NOMO-1 (cell line): ENCODE measurements around the gene TET1.
"Not testable (repeated sequence)": the region's sequence is repeated elsewhere in the genome, so short reads cannot be mapped to it uniquely, and the experiment has no call there.

Source experiments
- DNase-seq, 2 experiments: peaks; one replicate each; lab custom pipeline; 2025; ENCODE audit not compliant: unreplicated experiment in 2 of 2; lab: John Stamatoyannopoulos, UW

Gene TET1

DNA sequence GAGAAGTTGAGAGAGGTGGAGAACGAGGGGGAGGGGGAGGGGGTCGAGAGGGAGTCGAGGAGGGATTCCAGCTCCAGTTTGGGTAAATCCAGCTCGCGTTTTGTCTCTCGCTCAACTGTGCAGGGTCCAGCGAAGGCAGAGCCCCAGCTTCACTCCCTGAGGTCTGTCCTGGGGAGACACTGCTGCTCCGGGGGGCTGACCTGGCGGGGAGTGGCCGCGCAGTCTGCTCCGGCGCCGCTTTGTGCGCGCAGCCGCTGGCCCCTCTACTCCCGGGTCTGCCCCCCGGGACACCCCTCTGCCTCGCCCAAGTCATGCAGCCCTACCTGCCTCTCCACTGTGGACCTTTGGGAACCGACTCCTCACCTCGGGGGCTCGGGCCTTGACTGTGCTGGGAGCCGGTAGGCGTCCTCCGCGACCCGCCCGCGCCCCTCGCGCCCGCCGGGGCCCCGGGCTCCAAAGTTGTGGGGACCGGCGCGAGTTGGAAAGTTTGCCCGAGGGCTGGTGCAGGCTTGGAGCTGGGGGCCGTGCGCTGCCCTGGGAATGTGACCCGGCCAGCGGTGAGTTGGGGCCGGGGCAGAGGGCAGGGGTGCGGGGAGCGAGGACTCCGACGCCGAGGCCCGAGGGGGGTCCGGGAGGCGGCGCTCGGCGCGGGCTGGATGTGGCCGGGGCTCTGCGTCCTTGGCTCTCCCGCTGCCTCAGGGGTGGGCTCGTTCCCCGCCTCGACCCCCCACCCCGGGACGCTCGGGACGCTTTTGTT is at the start of gene TET1:
TSS of gene TET1 (plus strand) at position 152 of the 757 bp plus-strand sequence. CDS start 12,002 bp downstream, outside the sequence.
- DNase-seq = peak; percentile 58 to 71

DNA sequence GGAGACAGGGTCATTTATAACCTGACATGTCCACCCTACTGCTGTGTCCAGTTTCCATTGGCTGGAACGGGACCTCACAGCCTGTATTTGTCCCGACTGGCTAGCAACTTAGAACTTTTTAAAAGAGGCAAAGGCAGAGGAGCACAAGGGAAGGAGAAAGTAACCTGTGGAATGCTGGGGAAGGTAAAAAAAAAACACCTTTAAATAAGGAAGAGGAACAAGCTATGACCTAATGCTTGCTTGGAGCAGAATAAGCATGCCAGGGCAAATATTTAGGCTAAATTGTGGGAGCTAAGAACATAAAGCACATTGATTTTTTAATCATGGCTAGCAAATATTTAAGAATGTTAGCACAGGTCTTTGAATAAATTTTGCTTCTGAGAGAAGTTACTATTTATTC is 43.9 kb upstream of the TET1 start:
- DNase-seq = not testable (repeated sequence)

DNA sequence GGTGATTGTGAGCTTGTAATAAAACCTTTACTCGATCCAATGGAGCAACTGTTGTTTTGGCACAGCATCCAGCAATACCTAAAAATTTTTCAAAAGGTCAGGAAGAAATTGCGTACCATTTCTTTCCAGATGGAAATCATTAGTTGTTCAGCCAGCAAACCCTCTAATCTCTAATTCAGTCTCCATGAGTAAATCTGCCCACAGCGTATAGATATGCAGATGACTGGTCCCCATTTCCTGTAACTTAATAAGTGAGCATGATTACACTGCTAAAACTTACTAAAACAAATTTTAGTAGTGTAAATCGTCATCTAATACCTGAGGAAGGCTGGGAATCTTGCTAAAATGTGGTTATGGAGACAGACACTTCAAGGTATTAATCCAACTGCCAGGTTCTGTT is 43.4 kb upstream of the TET1 start:
- no peak for DNase-seq

DNA sequence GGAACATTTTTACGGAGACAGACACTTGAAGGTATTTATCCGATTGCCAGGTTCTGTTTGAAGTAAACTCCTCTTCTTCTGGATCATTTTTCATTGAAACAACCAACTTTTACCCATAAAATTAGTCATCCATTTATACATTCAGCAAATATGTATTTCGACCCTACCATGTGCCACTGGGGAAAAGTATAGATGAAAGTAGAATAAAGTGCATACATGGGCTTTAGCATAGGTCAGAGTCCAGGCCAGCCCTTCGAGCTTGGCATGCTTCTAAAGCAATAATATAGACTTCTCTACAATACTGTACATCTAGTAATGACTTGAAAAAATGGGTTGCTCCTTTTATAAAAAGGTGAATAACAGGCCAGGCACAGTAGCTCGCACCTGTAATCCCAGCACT is 42.9 kb upstream of the TET1 start:
- DNase-seq = no peak

DNA sequence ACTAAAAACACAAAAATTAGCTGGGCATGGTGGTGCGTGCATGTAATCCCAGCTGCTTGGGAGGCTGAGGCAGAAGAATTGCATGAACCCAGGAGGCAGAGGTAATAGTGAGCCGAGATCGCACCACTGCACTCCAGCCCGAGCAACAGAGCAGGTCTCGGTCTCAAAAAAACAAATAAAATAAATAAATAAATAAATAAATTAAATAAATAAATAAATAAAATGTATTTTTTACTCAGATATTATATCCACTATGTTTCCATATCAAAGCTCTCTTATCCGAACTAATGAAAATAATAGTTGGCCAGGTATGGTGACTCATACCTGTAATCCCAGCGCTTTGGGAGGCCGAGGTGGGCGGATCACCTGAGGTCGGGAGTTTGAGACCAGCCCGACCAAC is 41.5 kb upstream of the TET1 start:
- DNase-seq = not testable (repeated sequence)

DNA sequence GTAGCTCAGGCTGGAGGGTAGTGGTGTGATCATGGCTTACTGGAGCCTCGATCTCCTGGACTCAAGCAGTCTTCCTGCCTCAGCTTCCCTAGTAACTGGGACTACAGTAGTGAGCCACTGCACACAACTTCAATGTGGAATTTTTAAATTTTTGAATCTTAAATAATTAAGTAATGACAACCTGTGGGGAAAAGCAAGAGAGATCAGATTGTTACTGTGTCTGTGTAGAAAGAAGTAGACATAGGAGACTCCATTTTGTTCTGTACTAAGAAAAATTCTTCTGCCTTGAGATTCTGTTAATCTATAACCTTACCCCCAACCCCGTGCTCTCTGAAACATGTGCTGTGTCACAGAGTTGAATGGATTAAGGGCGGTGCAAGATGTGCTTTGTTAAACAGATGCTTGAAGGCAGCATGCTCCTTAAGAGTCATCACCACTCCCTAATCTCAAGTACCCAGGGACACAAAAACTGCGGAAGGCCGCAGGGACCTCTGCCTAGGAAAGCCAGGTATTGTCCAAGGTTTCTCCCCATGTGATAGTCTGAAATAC is 34.6 kb upstream of the TET1 start:
- not testable (repeated sequence) for DNase-seq

DNA sequence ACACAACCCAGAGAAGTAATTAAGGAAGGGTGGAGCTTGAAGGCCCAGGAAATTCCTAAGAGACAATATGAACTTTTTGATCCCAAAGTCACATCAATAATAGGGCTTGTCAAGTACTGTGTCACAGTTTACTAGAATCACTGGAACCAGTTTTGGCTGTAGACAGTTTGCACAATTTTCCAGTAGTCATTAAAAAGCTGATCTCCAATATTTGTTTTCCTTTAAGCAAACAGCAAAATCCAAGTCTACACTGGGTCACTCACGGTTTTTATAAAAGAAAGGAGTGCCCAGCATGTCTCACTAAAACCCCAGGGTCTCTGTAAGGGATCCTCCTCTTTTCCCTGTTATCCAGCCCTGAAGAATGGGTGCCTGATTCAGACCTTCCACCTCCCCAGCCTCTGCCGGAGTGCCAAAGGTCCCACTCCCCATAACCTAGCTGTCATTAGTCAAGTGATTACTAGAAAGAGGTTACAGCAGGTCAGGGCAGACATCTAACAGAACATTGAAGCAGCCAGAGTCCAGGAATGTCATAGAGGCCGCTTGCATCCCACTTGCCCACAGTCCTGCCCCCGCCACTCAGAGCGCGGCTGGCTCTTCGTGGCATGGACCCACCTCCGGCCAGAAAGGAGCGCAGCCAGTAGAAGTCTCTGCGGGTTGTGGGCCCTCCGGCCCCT is 33.4 kb upstream of the TET1 start:
- no peak for DNase-seq

DNA sequence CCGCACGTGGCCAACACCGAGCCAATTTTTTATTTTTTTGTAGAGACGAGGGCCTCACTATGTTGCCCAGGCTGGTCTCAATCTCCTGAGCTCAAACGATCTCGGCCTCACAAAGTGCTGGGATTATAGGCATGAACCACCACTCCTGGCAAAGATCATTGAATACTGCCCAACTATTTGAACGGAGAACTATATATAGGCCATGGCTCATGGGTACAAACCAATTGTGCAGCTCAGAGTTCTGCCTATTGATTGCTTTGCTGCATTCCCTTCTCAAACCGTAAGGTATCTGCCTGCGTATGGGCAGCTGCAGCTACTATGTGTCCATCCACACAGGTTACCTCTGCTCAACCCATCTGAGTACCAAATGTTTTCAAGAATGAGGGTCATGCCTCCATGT is 23.2 kb upstream of the TET1 start:
- DNase-seq = no peak

DNA sequence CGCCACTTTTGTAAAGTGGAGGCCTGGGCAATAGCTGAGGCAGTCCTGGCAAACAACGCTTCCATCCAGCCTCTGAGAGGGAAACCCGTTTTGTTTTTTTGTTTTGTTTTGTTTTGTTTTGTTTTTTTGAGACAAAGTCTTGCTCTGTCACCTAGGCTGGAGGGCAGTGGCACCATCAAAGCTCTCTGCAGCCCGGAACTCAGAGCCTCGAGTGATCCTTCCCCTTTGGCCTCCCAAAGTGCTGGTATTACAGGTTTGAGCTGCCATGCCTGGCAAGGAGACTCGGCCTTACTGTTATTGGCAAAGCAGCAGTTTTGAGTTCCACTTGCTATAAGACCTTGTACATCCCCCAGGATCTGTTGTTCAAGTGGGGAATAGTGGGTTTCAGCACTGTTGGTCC is 22.3 kb upstream of the TET1 start:
- DNase-seq = no peak

DNA sequence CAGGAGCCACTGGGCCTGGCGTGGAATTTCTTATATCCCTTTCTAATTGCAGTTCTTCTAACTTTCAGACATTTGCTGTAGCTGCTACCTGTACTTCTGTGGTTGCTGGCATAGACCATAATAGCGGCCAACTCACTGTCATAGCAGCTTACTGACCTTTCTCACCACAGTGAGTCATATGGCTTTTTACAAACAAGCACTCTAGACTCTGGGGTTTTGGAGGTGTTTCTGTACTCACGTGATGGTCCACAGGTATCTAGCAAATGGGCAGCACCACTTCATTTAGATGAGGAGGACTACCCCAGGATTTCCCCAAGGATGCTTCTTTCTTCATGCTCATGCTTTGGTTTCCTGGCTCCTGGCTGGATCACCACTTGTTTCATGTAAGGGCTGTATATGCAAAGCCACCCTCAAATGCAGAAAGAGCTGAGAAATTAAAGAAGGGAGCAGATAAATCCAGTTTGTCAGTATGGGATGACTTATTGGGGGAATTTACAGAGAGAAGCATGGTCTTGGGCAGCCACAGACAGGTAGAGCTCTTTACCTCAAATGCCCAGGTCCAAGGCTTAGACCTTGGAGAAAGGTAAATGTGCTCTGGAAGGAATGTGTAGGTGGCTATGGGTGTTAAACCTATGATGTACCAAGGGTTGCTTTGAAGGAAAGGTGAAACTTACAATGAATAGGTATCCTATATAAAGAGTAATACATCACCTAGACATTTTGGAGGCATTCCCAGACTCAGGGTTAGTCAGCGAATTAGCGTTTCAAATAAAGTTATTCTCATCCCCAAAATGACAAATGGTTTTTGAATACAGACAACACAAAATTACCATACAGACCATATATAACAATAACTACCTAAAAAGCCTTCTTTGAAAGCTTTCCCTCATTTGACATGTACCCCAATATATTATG is 16.9 kb upstream of the TET1 start:
- DNase-seq = no peak

DNA sequence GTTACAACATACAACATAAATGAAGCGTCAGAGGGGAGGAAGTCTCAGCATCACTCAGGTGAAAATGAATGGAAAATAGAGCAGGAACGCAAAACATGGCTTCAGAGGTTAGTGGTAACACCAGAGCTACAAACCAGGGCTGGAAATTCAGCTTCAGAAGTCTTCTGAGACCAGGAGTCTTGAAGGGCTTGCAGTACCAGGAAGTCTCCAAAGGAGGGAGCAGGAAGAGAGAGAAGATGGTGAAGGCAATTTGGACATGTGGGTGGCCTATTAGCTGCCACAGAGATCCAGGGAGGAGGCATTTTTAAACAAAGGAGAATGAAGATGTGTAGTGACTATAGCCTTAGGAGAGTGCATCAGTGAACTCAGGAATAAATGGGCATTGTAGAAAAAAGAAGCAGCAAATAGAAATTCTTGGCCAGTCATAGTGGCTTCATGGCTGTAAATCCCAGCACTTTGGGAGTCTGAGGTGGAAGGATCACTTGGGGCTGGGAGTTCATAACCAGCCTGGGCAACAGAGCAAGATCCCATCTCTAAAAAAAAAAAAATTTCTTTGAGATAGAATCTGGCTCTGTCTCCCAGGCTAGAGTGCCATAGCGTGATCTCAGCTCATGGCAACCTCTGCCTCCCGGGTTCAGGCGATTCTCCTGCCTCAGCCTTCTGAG is 9.3 kb upstream of the TET1 start:
- peak; percentile 17 to 72 for DNase-seq

DNA sequence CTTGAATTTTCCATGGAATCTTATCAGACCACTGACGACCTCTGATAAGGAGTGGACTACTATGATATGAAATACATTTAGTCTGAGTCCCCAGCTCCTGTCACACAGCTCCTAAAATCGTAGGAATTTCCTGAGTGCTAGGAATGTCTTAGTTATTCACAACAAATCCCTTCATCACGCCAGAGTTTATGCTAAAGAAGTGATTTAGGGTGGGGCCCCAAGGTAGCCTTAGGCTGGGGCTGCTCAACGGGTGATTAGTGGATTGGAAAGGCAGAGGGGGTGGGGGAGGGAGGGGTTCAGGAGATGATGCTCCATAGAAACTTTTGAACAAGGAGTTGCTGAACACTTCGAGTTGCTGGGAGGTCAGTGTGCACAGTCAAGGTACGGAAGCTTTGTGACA is 7.0 kb upstream of the TET1 start:
- no peak for DNase-seq

DNA sequence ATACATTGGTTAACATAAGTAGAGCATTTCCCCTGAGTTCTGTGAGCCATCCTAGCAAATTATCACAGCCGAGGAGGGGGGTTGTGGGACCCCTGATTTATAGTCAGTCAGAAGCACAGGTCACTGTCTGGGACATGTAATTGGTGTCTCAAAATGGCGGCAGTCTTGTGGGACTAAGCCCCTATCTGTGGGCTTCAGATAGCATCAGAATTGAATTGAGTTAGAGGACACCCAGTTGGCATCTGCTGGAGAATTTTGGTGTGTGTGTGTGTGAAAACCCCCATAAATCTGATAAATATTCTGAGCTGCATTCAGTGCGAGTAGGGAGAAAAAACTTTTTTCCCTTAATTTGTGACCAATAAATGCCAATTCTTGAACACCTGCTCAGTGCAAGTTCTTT is 6.5 kb upstream of the TET1 start:
- DNase-seq = no peak

DNA sequence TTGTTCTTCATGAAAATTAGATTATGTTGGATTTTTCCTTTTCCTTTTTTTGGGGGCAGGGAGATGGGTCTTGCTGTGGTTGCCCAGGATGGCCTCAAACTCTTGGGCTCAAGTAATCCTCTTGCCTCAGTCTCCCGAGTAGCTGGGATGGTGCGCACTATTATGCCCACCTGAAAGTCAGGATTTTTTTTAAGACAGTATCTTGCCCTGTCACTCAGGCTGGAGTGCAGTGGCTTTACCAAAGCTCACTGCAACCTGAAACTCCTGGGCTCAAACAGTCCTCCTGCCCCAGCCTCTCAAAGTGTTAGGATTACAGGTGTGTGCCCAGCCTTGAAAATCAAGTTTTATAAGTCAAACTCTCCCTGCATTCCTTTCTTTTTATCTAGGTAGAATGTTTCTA is 1.7 kb upstream of the TET1 start:
- DNase-seq = no peak

DNA sequence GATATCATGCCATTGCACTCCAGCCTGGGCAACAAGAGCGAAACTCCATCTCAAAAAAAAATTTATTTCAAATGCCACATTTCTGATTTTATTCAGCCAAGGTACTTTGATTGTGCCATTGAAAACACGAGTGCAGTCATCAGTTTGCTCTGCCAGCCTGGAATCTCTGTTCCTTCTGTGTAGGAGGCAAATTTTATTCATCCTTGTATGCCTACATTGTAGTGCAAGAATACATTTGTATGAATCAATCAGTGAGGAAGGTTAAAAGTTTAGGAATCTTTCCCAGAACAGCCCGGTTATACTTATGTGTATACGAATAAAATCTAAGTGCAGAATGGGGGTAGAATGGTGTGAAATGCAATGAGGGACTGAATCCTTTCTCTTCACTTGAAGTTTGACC is 886 bp upstream of the TET1 start:
- DNase-seq = no peak

DNA sequence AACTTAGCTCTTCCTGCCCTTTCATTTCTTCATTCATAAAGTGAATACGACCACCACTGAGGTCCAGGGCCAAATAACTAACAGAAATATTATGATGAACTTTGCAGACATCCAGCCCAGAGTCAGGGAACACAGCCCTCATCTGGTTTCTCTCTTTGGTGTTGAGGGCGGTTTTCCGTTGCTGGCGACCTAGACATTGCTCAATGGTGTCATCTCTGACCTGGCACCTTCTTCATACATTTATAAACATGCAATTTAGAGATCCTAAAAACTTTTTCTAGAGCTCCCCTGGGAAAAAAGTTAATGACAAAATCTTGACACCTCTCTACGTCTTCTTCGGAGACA is 324 bp upstream of the TET1 start:
- peak; percentile 58 to 71 for DNase-seq

DNA sequence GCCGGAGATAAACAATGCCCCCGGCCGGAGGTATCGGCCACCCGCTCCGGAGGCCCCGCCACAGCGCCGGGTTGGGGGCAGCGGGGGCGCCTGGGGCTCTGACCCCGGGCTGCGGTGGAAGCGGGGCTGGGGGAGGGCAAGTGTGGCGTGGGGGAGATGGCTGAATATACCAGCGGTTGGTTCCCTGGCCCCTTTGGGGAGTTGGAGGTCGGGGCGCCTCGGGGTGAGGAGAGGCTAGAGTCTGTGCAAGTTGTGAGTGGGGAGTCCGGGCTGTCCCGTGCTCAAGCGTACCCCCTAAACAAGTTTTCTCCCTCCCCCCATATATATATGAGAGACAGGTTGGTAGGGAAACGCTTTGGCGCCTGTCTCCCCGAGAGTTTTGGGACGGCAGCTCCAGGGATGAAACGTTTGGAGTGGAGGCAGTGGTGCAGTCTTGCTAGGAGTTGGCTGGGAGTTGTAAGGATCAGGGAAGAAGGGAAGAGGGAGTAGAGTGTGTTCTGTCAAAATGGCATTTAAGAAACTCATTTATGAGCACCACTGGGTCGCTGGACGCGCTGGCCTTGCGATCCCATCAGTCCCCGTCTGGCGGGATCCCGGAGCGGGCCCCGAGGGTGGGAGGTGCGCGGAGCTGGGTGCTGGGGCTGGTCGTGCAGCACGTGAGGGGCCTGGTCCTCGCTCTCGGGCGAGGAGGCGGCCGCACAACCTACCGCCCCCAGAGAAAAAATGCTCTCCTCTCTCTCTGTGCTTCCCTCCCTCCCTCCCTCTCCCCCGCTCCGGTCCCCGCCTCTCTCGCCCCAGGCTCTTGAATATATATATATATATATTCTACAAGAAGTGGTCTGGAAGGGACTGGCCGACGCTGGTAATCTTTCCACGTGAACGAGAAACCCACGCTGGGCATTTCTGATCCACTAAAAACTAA is 1.1 kb downstream of the TET1 start:
- DNase-seq = no peak

DNA sequence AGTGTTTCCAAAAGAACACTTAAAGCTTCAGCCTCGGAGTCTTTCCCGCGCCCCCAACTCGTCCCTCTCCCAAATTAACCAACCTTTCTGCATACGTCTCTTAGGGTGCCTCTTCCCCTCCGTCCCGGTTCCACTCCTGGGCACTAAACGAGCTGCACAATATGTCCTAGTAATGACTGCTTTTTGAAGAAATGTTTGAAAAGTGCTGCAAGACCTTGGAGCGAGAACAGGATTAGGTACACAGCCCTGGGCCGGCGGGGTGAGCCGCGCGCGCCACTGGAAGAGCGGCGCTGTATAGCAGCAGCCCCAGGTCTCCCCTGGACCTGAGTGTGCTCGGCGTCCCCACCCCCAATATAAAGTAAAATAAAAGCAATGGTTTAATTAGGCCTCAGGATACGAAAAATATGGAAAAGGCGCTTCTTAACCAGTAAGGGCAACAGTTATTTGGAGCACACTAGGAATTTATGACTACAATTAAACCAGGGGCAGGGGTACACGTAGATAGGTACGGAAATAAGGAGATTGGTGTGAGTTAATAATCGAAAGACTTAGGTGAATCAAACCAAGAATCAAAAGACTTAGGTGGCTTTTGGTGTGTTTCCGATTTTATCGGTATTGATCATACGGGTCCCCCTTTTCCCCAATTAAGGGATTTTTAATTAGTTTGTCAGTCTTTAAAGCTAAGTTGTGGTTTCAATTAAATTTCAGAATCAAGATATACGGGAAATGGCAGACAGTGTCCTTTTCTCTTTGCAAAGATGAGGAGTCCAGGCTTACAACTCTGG is 1.9 kb downstream of the TET1 start:
- DNase-seq = no peak
